Astrocyte of the hippocampus (primary cell): ENCODE measurements around the gene TASOR2.

Experiments used
- DNase-seq: peaks from one replicate; pipeline ENCODE4 v3.0.0; 2011; ENCODE audit warnings: low read depth, low spot score

The TASOR2 gene

DNA sequence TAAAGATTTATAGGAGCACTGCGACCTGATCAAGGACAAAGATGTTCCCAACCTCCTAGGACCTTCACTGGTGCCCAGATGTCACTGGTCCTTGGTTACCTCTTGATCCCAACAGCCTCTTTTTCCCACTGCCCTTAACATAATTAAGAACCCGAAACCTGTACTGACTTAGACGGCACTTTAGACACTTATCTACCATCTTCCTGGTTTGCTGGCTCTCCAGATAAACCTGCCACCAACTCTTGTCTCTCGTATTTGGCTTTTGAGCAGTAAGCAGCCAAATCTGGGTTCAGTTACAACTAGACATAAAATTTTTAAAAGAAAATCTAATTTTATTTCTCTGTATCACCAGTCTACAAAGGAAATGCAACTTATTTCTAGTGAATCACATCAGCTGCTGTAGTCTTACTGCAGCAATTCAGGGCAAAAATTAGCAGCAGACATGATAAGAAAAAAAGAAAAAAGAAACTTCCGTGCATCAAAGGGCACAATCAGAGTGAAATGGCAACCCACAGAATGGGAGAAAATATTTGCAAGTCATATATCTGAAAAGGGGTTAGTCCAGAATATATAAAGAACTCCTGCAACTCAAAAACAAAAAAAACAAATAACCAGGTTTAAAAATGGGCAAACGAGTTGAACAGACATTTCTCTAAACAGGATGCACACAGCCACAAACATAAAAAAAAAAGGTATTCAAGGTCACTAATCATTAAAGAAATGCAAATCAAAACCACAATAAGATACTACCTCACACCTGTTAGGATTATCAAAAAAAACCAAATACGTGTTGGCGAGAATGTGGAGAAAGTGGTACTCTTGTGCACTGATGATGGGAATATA is 27.7 kb upstream of the TASOR2 start:
- no peak for DNase-seq

DNA sequence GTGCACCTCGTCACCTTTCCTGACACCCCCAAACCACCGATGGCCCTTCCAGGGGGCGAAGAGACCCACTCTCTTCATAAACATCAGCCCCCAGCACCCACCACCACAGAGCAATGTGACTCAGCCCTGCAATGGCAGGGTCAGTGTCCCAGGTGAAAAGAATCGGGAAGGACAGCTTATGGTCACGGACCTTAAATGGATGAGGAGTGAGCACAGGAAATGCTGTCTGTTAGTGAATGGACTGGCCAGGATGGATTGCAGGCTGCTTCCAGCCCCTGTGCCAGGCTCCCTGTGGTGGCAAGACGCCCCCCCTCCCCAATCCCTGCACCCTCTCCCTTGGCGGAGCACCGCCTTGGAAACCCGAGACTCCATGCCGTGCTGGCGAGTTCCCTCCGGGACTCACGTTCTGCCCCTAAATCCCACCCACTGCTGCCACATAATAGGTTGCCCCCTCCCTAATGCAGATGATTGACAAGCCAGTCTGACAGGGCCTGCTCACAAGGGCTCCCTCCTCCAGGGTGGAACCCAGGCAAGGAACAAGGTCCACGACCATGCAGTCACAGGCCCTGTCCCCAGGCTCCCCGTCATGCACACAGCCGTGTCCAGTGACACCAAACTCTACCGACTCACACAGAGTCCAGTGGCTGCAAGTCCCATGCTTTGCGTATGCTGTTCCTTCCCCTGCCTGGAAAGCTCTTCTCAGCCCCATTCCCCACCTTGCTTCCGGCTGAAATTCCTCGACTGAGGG is 25.6 kb upstream of the TASOR2 start:
- DNase-seq, result no peak

DNA sequence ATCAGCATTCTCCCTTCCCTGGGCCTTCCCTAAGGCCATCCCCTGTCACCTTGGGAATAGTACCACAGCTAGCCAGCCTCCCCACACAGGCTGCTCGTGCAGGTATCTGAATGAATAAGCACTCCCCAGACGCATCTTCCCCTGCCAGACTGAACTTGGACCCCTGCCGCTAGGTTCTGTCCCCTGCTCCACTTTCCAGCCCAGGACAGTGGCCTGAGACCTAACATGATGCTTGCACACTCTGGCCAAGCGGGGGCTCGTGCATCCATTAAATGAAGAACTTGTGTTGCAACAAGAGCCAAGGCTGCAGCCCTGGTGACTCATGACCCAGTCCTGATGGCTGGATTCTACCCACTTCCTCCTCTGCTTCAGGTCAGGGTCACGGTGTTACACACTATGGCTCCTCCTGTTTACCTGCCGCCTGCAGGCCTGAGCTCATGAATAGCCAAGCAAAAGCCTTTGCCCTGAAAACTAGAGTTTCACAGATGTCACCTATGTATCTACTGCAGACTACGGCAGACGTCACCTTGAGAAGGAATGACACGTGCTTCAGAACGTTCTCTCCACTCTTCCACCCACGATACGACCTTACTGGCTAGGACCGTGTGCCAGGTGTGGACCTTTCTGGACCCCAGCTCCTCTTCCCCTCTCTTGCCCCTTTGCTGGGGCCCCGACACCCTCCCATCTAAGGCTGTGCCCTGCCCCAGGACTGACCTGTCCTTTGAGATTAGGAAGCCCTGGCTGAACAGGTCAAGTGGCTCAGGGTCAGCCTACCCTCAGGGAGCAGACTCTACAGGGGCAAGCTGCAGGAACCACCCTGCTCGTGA is 24.7 kb upstream of the TASOR2 start:
- DNase-seq, result peak; percentile 31

DNA sequence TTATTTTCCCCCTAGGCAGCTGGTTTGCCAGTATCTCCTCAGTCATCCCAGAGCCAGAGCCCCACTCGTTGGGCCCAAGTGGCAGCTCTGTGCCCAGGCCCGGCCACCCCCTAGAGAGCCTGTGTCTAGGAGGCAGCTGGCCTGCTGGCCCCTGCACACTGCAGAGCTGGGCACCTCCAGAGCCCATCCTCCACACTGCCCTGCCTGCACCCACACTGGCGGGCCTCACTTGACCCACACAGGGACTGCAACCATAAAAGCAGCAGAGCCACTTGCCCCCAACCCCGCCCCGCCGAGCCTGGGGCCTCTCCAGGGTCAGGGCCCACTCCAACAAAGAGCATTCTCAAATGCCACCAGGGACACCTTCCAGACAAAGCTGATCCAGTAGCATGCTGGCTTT is 23.6 kb upstream of the TASOR2 start:
- no peak for DNase-seq

DNA sequence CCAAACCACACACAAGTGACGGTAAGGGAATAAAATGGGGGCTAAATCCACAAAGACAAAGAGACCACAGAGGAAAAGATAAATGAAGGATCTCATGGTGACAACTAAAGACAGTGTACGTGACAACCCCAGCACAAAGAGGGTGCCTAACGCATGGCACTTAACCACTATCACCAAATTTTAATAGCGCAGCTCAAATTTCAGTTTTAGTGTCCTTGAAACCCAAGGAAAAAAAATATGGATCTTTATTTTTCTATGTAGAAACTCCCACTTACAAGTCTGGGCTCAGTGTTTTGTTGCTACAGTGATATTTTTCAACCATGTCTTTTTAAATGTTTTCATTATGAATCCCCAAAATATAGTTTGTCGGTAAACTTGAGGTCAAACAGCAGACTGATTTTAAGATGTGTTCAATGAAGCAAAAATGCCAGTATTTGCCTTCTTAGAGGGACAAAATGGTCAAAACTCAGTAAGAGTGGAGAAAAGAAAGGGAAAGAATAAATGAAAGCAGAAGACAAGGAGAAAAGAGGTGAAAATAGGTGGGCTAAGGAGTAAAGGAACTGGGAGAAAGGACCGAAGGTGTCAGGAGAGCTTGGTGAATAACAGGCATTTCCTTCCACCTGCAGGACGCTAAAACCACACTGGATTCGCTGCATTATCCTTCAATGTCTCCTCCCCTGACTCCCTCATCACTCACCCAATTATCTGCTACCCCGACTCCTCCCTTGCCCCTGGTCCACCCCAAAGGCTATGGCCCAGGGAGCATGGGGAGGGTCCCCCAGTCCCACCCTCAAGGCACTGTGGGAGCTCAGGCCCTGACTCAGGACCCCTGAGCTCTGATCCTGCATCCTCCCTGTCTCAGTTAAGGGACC is 21.7 kb upstream of the TASOR2 start:
- DNase-seq, result no peak

DNA sequence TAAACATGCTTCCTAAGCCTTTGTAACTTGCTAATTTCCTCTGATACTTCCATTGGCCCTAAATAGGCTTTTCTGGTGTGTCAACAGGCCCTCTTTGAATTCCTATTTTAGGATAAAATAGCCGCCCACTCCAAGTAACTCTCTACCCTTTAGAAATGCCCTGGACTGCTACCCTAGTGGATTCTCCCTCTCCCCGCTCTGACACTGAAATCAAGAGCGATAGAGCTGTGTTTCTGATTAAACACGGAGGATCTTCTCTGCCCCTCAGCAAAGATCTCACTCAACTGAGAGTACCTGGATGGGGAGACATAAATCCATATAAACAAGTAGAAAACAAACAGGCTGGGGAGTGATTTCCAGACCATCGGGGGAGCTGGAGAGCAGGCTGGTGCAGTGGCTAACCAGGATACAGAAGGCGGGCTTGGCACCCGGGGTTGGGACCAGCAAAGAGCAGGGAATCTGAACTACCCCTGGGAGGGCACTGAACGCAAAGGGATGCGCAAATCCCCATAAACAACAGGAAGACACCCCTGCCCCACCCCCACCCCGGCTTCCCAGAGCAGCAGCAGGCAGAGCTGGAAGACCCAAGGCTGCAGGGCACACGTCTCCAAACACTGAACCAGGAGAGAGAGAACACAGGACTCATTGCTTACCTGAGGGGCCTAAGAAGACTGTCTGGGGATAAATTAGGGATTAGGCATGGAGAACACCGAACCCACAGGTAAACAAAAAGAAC is 20.8 kb upstream of the TASOR2 start:
- no peak for DNase-seq

DNA sequence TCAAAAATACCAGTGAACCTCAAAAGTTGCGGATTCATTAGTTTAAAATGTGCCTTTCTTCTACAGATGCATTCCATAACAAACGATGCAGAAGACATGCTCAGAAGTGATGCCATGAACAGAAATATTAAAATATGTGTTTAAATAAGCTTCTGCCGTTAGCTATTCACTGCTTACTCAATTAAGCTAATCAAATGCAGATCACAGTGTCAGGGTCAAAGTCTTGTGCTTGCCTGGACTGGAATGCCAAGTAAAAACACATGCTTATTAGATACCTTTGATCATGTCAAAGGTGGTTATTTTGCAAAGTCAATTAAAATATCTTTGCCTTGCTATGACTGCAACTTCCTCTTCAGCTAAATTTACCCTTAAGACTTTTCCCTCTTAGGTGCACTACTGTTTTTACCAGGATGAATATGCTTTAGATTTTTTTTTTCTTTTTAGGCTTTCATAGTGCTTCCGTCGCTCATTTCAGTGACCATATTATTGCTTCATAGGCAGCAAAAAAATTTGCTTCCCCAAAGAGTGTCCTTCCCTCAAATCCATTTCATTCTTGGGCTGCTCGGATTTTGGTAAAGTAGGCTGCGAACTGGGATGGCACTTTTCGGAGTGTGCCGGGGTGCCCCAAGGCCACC is 19.1 kb upstream of the TASOR2 start:
- DNase-seq, result no peak

DNA sequence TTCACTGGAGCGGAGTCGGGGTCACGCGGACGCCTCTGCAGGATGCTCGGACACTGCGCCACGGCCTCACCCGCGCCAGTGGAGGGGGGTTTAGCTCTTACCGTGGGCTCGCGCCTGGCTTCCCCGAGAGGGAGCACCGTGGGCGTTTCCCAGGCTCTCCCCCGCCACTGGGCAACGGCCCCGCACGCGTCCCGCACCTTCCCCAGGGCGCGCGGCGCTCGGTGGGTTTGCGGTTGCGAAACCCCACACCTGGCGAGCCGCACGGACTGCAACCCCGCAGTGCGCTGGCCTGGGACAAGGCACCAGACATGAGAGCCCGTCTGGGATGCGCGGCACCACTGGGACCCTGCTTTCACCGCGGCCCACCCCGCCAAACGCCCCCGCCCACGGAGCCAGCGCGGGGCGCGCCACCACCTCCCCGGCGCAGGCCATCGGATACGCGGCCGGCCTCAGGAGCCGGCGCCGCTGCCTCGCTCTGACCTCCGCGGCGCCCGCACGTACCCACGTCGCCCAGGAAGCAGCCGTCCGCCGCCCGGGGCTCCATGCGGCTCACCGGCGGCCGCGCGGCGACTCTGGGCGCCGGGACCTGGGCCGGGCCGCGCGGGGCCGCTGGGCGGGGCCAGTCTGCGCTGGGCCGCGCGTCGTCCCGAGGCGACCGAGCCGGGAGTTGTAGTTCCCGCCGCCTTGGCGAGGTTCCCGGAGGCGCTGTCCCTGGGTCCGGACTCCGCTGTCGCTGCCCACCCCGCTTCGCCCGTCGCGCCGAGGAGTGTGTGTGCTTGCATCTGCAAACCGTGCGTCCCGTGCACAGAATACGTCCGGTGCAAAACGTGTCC is 18.4 kb upstream of the TASOR2 start, which contains the start of gene ASB13:
Gene ASB13 (minus strand): TSS at position 588 of the 833 bp plus-strand sequence. CDS start 44 bp downstream, at position 544.
- DNase-seq, result peak; percentile 79

DNA sequence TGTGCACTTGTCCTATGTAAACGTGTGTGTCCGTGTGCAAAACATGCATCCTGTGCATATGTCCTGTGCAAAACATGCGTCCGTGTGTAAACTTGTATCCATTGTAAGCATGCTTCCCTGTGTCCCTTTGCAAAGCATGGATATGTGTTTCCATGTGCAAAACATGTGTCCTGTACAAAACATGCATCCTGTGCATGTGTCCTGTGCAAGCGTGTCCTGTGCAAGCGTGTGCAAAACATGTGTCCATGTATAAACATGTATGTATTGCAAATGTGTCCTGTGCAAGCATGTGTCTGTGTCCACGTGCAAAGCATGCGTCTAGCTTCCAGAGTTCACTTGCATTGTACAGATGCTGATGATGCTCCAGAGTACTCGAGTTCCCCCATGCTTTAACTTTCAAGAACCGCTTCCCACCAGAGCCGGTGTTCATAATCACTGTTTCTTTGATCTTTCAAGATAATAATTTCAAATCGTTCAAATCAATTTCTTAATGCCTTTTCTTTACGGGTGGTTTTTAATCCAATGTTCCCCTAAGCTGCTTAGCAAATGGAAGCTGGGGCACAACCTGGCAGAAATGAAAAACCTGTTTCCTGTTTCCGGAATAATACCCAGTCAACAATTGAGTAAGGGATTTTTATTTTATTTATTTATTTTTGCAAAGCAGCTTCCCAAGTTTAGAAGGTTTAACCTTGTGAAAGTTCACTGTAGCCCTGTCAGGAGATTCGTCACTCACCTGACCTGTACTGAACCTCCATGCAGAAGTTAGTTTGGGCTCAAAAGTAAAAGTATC is 17.6 kb upstream of the TASOR2 start:
- no peak for DNase-seq

DNA sequence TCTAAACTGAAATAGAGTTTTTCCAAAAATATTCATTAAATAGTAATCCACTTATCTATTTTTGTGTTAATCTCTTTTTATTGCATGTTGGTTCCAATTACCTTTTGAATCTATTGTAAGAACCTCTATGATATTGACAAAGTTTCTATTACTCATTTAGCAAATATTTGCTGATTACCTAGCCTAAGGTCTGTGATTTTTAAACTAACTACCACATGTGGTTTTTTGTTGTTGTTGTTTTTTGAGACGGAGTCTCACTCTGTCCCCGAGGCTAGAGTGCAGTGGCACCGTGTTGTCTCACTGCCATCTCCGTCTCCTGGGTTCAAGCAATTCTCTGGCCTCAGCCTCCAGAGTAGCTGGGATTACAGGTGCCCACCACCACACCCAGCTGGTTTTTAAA is 16.2 kb upstream of the TASOR2 start:
- no peak for DNase-seq

DNA sequence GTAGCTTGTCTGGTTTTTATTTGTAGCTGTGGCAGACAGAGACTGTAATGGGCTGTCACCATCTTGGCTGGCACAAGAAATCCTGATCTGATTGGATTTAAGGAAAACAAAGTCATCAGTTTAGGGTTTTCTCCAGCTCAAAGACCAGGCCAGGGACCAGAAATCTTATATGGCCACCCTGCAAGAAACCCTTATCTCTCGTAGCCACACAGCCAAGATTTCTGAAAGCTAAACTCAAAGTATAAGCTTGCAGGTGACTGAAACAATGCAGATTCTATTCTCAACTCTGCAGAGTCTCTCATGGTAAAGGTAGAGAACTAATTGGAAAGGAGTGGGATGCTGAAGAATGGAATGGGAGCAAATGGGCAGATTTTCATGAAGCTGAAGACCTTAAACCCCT is 15.0 kb upstream of the TASOR2 start:
- no peak for DNase-seq

DNA sequence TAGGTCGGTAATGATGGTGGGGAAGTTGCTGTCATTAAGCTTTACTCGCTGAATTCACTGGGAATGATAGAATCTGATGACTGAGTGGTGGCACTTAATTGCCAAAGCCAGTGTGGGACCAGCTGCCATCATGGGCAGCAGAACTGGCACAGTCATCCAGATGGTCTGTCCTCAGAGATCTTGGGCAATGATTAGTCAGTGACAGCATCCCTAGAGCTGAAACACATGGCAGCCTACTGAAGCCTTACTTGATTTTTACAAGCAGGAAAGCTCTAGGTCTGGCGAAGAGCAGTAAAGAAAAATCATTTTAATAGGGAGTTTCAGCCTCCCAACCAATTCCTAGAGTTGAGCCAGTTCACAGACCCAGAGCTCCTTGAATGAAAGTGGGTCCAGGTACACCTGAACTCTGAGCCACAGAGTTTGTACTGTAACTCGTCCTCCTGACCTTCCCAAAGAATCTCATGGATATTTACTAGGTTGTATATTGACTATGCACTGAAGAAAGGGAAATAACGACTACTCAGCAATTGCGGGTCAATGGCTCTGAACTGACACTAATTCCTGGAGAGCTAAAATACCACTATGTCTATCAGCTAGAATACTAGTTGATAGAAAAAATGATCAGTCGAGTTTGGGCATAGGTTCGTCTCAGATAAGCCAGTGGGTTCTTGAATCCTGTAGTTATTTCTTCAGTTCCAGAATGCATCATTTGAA is 13.8 kb upstream of the TASOR2 start:
- no peak for DNase-seq

DNA sequence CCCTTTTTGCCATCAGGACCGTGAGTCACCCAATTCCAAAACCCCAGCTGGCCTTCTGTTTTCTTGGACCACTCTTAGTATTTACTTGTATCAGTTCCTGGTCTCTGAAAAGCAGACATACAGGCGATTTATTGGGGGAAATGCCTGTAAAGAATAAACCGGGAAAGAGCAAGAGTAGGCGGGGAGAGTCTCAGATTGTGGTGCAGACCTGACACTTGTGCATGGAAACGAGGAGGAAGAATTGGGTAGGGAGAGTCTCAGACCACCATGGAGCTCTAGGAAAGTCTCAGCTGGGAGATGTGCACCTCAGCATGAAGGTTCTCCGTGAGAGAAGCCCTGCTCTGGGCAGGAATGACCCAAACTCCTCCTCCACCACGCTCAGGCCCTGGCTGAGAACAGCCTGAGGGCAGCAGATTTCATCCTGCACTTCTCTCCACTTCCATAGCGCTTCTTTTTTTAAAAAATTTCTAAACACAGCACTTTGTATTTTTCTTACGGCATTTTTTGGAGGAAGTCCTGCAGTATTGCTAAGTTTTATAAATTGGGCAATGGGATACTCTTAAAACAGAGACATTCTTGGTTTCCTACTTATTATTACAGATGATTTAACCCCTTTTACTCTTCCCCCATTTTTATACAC is 6.1 kb upstream of the TASOR2 start:
- no peak for DNase-seq

DNA sequence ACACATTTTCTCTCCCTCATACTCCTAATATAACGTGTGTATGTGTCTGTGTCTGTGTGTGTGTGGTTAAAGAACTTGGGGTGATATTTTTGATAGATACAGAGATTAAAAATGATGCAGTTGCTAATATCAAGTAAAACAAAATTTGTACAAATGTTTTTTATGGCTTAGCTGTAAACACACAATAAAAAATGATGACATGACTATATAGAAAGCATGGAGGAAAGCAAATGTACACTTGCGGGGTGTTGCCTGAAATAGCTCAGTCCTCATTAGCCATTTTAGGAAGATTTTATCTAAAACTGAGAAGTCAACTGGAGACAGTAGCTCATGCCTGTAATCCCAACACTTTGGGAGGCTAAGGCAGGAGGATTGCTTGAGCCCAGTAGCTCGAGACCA is 5.6 kb upstream of the TASOR2 start:
- no peak for DNase-seq

DNA sequence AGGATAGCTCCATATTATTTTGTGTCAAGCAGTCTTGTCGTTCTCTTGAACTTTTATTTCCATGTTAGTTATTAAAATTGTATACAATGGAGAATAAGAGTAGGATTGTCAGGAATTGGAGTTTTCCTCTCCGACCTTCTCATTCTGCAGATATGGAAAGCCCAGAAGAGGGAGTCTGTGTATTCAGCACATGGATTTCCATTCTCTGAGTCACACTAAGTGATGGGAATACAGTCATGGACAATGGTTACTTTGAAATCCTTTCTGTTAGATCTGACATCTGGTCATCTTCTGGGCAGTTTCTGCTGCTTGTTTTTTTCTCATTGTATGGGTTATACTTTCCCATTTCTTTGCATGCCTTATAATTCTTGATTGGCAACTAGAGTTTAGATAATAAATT is 5.0 kb upstream of the TASOR2 start:
- no peak for DNase-seq

DNA sequence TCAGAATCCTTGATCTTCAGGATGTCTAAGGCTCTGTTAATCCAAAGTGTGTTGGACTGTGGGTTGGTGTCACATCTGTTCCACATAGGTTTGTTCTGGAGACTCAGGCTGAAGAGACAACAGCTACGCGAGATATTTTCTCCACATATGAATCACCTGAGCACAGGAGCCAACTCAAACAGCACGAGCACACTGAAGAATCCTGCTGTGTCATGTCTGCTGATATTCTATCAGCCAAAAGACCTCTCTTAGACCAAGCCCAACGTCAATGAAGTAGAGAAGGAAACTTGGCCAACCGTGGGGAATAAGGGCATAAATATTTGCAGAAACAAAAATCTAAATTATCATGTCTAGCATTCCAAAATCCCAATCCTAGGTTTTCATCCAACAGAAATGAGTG is 2.7 kb upstream of the TASOR2 start:
- DNase-seq, result no peak

DNA sequence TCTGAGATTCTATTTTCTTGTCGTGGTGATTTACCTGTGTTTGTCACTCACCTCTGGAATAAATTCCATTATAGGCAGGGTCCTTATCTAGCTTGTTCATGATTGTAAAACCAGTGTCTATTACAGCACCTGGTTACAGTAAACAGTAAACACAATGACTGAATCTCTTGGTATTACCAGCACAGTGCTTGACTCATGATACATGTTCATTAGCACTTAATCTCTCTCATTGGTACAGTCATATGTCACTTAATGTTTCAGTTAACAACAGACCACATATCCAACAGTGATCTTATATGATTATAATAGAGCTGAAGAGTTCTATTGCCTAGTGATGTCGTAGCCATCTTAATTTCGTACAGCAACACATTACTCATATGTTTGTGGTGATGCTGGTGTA is 1.6 kb upstream of the TASOR2 start:
- DNase-seq, result no peak
